Measurements from ENCODE around the gene MARK3.

GRCh38 chr14:103472939-103473338, 87.7 kb downstream of the MARK3 start:
- TF ChIP-seq CTCF (conservative IDR thresholded peaks at IDR 0.05), result no peak
- no peak for TF ChIP-seq ZFX (IDR thresholded peaks at IDR 0.05)
